Duodenal mucosa (tissue), 2 donors: Measurements from ENCODE around the gene SOX8.

Experiments
- H3K27ac ChIP-seq: one replicate; pipeline ENCODE4 v1.7.0; 2013; ENCODE audit warnings: low read depth, low read length
- H3K27me3 ChIP-seq, 2 donors: one replicate each; pipeline ENCODE4 v1.7.0; 2013; ENCODE audit warnings: low read length in 2 of 2, control low read depth in 1 of 2; ENCODE audit not compliant: insufficient read depth in 2 of 2, control insufficient read depth in 1 of 2
- H3K36me3 ChIP-seq, 2 donors: one replicate each; pipeline ENCODE4 v1.7.0; 2013; ENCODE audit warnings: low read length in 2 of 2, control low read depth in 1 of 2; ENCODE audit not compliant: insufficient read depth in 2 of 2, control insufficient read depth in 1 of 2
- H3K4me1 ChIP-seq, 2 donors: one replicate each; pipeline ENCODE4 v1.7.0; 2013; ENCODE audit warnings: low read length in 2 of 2, control low read depth in 1 of 2; ENCODE audit not compliant: insufficient read depth in 2 of 2, control insufficient read depth in 1 of 2
- H3K4me3 ChIP-seq, 2 donors: one replicate each; pipeline ENCODE4 v1.7.0; 2013; ENCODE audit warnings: low read length in 2 of 2, low read depth in 1 of 2
- H3K9ac ChIP-seq, 2 donors: one replicate each; pipeline ENCODE4 v1.7.0; 2013; ENCODE audit warnings: low read length in 2 of 2, low read depth in 1 of 2
- H3K9me3 ChIP-seq, 2 donors: one replicate each; pipeline ENCODE4 v1.7.0; 2013; ENCODE audit warnings: low read length in 2 of 2, control low read depth in 1 of 2; ENCODE audit not compliant: control insufficient read depth in 1 of 2

Gene SOX8

DNA sequence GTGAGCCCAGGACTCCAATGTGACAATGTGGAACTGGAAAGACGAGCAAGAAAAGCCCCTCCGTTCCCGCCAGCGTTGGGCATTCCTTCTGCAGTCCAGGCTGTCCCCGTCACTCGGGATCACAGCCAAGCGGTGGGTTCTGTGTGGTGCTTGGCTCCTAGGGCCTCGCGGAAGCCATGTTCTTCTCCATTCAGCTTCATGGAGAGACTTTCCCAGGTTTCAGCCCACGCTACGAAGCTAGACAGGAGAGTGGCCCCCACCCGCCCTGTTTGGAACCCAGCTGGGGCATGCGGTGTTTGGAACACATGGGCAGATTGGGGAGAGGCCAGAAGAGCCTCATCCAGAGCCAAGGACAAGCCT is 16.6 kb upstream of the SOX8 start:
- H3K36me3 ChIP-seq, result peaks cover 0 to 6% of the 10 kb centered on the region in 2 donors
- H3K9ac ChIP-seq, result no peak overlapping the region
- no peak overlapping the region for H3K27ac ChIP-seq
- H3K4me3 ChIP-seq, result no peak overlapping the region
- peaks cover 0 to 3% of the 10 kb centered on the region in 2 donors for H3K9me3 ChIP-seq
- no peaks in the 10 kb centered on the region for H3K27me3 ChIP-seq
- H3K4me1 ChIP-seq, result peaks cover 6 to 13% of the 10 kb centered on the region in 2 donors

DNA sequence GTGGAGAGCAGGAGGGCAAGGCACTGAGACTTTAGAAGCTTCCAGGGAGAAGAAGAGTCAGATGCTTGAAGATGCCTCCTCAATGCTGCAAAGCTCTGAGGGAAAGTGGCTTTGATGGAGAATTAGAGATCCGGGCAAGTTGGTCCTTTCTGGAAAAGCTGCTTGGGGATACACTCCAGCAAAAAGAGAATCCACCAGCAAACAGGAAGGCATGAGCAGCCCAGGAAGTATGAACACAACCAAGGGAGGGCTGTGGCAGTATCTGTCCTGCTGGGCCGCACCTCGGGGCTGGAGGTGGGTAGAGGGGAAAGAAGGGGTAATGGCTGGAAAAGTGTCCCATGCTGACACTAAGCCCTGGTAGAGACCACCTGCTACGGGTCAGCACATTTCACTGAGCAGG is 16.1 kb upstream of the SOX8 start:
- Histone ChIP-seq H3K27ac (no peak overlapping the region), H3K36me3 (peaks cover 0 to 6% of the 10 kb centered on the region in 2 donors), H3K4me1 (peaks cover 6 to 14% of the 10 kb centered on the region in 2 donors)

DNA sequence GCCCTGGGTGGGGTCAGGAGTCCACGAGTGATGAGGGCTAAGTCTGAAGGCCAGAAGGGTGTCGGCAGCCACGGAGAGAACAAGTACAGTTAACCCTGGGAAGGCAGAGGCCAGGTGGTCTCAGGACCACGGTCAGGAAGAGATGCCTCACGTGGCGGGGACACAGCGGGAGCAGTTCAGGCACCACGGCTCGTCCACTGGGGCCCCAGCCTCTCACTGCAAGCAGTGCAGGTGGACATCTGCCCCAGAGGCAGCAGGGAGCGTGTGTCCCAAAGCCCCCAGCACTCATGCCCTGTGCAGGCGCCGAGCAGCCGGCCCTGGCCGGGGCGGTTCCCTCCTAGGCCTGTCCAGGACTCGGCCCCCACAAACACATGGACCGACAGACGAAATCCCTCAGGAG is 15.5 kb upstream of the SOX8 start:
- no peak overlapping the region for H3K27ac ChIP-seq
- H3K4me3 ChIP-seq, result no peak overlapping the region
- H3K9me3 ChIP-seq, result peaks cover 0 to 3% of the 10 kb centered on the region in 2 donors
- H3K4me1 ChIP-seq, result peaks cover 6 to 14% of the 10 kb centered on the region in 2 donors
- no peak overlapping the region for H3K9ac ChIP-seq
- H3K36me3 ChIP-seq, result peaks cover 0 to 6% of the 10 kb centered on the region in 2 donors
- H3K27me3 ChIP-seq, result no peaks in the 10 kb centered on the region

More for the DNA sequence above, 16.1 kb upstream of the SOX8 start:
- H3K27me3 ChIP-seq, result no peaks in the 10 kb centered on the region
- peaks cover 0 to 3% of the 10 kb centered on the region in 2 donors for H3K9me3 ChIP-seq
- no peak overlapping the region for H3K9ac ChIP-seq
- H3K4me3 ChIP-seq, result no peak overlapping the region

DNA sequence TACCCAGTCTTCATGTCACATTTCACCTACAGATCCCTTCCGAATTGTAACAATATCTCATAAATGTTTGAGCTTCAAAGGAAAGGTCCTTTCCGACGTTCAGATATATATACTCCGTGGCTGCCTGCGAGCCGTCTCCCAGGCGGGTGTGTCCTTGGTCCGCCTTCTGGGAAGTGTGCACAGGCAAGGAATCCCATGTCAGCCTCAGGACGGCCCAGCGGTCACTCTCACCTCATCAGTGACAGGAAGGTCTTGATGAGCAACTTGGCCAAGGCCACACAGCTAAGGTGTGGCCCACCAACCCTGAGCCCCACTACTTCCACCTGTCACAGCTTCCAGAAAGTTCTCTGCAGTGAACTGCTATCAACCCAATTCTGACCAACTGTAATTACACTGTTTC is 15.1 kb upstream of the SOX8 start:
- Histone ChIP-seq H3K9ac (no peak overlapping the region), H3K4me1 (peaks cover 6 to 14% of the 10 kb centered on the region in 2 donors), H3K4me3 (no peak overlapping the region), H3K27ac (no peak overlapping the region), H3K9me3 (peaks cover 0 to 3% of the 10 kb centered on the region in 2 donors), H3K27me3 (peaks cover 3% of the 10 kb centered on the region in 2 donors), H3K36me3 (peaks cover 0 to 6% of the 10 kb centered on the region in 2 donors)

DNA sequence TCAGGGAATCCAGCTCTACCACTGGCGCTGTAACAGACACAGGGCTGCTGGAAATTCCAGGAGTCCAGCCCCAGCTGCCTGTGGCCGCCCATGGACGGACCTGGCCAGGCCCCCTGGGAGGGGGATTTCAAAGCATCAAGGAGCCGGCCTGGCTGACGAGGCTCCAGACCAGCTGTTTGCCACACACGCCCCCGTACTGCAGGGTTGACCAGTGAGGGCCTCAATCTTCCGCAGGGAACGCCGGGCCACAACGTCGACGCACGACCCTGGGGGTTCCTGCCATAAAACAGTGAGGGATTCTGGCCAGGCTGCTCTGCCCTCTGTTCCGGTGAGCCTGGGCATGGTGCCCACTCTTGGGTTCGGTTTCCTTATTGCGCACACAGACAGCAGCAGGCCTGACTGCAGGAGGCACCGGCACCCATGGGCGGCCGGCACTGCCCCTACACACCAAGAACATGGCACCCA is 14.5 kb upstream of the SOX8 start:
- no peak overlapping the region for H3K9ac ChIP-seq
- no peak overlapping the region for H3K4me3 ChIP-seq
- H3K9me3 ChIP-seq, result peaks cover 0 to 3% of the 10 kb centered on the region in 2 donors
- H3K36me3 ChIP-seq, result peaks cover 0 to 6% of the 10 kb centered on the region in 2 donors
- H3K4me1 ChIP-seq, result peaks cover 6 to 14% of the 10 kb centered on the region in 2 donors
- peaks cover 5 to 9% of the 10 kb centered on the region in 2 donors for H3K27me3 ChIP-seq
- no peak overlapping the region for H3K27ac ChIP-seq

DNA sequence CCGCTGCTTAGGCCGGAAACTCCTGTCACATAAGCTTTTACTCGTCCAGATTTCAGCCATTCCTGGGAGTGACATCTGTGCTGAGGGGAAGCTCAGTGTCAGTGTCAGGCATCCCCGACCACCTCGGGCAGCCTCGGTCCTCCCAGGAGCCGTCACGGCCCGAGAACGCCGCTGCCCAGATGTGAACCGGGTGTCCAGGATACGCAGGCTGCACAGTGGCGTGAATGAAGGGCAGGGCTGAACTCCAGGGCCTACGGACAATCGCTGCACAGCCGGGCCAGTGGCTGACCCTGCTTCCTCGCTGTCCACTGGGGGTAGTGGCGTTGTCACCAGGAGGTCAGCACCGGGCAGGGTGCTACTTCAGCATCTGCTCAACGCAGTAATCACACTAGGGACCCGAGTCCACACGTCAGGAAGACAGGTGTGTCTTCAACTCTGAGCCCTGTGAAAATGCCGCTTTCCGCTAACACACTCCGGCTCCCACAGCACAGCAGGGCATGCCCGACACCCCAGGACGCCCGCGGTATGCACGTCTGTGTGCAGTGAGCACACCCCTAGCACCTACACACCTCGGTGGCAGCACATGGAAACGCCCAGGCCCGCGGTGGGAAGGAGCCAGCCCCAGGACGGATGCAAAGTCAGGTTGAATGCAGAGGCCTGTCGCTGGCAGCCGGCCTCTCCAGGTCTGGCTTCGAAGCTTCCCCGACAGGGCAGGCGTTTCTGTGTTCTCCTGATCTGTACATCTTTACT is 13.8 kb upstream of the SOX8 start:
- peaks cover 0 to 3% of the 10 kb centered on the region in 2 donors for H3K9me3 ChIP-seq
- peaks cover 0 to 6% of the 10 kb centered on the region in 2 donors for H3K36me3 ChIP-seq
- H3K4me3 ChIP-seq, result no peak overlapping the region
- H3K27me3 ChIP-seq, result peaks cover 5 to 13% of the 10 kb centered on the region in 2 donors
- no peak overlapping the region for H3K27ac ChIP-seq
- no peak overlapping the region for H3K9ac ChIP-seq
- peaks cover 6 to 14% of the 10 kb centered on the region in 2 donors for H3K4me1 ChIP-seq

DNA sequence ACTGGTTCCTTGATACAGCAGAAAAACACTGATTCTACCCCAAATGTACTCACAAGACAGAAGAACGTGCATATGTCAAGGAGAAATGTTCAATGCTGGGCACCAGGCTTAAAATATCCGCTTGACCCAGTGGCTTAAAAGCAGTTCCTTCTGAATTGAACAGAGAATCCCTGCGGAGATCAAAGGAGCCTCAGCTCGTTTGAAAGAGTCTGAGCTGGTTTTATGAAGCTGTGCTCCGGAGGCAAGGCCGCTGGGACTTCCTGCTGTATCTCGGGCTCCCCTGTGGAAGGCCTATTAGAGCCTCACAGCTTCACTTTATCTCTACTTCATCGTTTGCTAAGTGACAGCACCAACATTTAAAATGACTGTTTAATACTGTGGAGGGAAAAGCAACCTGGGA is 12.9 kb upstream of the SOX8 start:
- Histone ChIP-seq H3K4me1 (peaks cover 6 to 9% of the 10 kb centered on the region in 2 donors), H3K9me3 (peaks cover 0 to 3% of the 10 kb centered on the region in 2 donors), H3K27me3 (peaks cover 5 to 13% of the 10 kb centered on the region in 2 donors), H3K4me3 (no peak overlapping the region), H3K36me3 (peaks cover 0 to 6% of the 10 kb centered on the region in 2 donors), H3K27ac (no peak overlapping the region), H3K9ac (no peak overlapping the region)

DNA sequence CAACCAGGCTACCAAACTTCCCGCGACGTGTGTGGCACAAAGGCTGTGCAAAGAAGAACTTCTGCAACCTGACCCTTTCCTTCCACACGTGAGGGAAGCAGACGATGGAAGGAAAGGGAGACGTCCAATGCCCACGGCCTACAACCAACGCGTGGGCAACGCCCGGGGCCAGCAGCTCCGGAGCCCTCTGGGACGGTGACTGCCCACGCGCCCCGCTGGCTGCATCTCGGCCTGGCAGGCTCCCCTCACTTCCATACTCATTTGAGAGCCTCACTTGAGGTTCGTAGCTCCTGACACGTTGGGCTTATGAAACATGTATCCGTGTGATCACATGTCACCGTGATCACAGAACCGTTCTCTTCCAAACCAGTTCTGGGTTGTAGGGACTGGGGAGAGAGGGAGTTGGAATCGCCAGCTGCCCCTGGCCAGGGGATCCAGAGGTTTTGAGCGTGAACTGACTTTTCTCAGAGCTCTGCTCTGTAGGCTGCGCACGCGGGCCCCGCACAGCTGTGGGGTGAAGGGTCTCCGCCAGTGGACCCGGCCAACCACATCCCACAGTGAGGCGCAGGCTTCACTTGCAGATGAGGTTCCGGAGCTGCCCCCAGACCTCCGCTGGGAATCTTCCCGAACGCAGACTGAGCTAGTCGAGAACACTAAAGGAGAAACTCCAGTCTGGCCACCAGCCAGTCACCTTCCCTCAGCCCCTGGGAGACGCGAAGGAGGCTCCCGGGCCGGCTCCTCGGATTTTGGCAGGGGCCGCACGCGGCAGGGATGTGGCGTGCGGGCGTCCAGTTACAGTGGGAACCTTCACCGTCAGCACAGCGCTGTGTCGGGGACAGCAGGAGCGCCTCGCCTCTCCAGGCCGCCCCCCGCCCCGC is 11.8 kb upstream of the SOX8 start:
- Histone ChIP-seq H3K27me3 (peaks cover 5 to 13% of the 10 kb centered on the region in 2 donors), H3K4me3 (peak overlapping the region; percentile 71 to 84), H3K4me1 (peaks cover 6 to 9% of the 10 kb centered on the region in 2 donors), H3K9me3 (peaks cover 0 to 3% of the 10 kb centered on the region in 2 donors), H3K36me3 (peaks cover 0 to 6% of the 10 kb centered on the region in 2 donors), H3K27ac (no peak overlapping the region), H3K9ac (peak overlapping the region; percentile 69 to 77)

DNA sequence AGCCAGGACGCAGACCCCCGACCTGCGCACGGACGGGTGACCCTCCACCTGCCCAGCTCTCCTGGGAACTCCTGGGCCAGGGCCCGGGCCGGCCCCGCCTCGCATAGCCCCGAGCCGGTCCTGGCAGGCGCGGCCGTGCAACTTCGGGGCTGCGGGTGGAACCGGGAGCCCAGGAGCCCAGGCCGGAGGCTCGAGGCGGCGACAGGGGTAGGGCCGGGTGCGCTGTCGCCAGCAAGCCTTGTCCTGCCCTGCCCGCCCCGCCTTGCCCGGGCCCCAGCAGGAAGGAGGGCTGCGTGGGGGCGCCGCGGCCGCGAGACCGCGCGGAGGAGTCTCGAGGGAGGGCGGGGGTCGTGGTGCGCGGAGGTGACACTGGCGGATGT is 11.2 kb upstream of the SOX8 start:
- Histone ChIP-seq H3K4me3 (peak overlapping the region; percentile 71 to 84), H3K9me3 (peaks cover 0 to 3% of the 10 kb centered on the region in 2 donors), H3K27me3 (peaks cover 5 to 13% of the 10 kb centered on the region in 2 donors)

More for the DNA sequence above, 11.2 kb upstream of the SOX8 start:
- H3K4me1 ChIP-seq, result peaks cover 6 to 9% of the 10 kb centered on the region in 2 donors
- H3K9ac ChIP-seq, result peak overlapping the region; percentile 69 to 77
- H3K36me3 ChIP-seq, result peaks cover 0 to 6% of the 10 kb centered on the region in 2 donors
- H3K27ac ChIP-seq, result peak overlapping the region; percentile 60
